Right atrium auricular region (tissue), 2 donors: ENCODE results near the gene SIPA1L3. TPM values are rescaled to one million over a fixed set of nuclear protein-coding genes. Genes with fewer than 3 reads are reported as not detected.

Experiments used
- DNase-seq: peaks from one replicate; pipeline ENCODE4 v3.0.0-alpha.2; 2019; ENCODE audit warnings: low spot score
- H3K27ac ChIP-seq, 2 donors: fragments of 200-600 bp; sonication (generic); 1 replicate in 1 of 2; 2 replicates in 1 of 2; pipeline ENCODE4 v1.5.1; 2016 to 2019
- H3K27me3 ChIP-seq, 2 donors: fragments of 200-600 bp; sonication (generic); one replicate each; pipeline versions ENCODE4 v1.5.1 to v1.6.0; 2017 to 2019
- H3K36me3 ChIP-seq: fragments of 200-600 bp; sonication (generic); one replicate; pipeline ENCODE4 v1.5.1; 2016
- H3K4me1 ChIP-seq, 2 donors: fragments of 200-600 bp; sonication (generic); one replicate each; pipeline versions ENCODE4 v1.5.1 to v1.6.0; 2017 to 2019
- H3K4me3 ChIP-seq, 2 donors: fragments of 200-600 bp; sonication (generic); 1 replicate in 1 of 2; 2 replicates in 1 of 2; pipeline ENCODE4 v1.5.1; 2017 to 2019; ENCODE audit warnings: mild to moderate bottlenecking in 1 of 2, moderate library complexity in 1 of 2
- H3K9me3 ChIP-seq, 2 donors: fragments of 200-600 bp; sonication (generic); one replicate each; pipeline ENCODE4 v1.5.1; 2019
- CTCF ChIP-seq, 2 donors: fragments of 200-600 bp; sonication (generic); IDR thresholded peaks; one replicate each; pipeline ENCODE4 v1.5.1; 2019; ENCODE audit warnings: antibody characterized with exemption in 2 of 2
- total RNA-seq, 2 donors: library from RNA; depleted of rRNA; stranded (reverse); fragments of >200 nt; gene quantifications; one replicate each; pipeline ENCODE4 v1.1.0, GENCODE V29; 2016

SIPA1L3 gene
- total RNA-seq, 2 donors from 2014 or later: 10.7 to 19.6 TPM

GRCh38 chr19:38190061-38190460, 283.1 kb downstream of the SIPA1L3 start:
- Histone ChIP-seq H3K36me3 (no peaks in the 10 kb centered on the region), H3K4me1 (no peaks in the 10 kb centered on the region), H3K4me3 (no peak overlapping the region), H3K27ac (no peak overlapping the region), H3K27me3 (no peaks in the 10 kb centered on the region), H3K9me3 (no peaks in the 10 kb centered on the region)
- DNase-seq: no peak
- no peak for TF ChIP-seq CTCF (IDR thresholded peaks at IDR 0.05)

GRCh38 chr19:38190793-38191192, 283.8 kb downstream of the SIPA1L3 start:
- Histone ChIP-seq H3K4me3 (no peak overlapping the region), H3K27me3 (no peaks in the 10 kb centered on the region), H3K27ac (no peak overlapping the region), H3K36me3 (no peaks in the 10 kb centered on the region), H3K9me3 (no peaks in the 10 kb centered on the region), H3K4me1 (no peaks in the 10 kb centered on the region)
- DNase-seq: no peak
- no peak for TF ChIP-seq CTCF (IDR thresholded peaks at IDR 0.05)

- no peak for DNase-seq
- Histone ChIP-seq H3K9me3 (no peaks in the 10 kb centered on the region), H3K27me3 (no peaks in the 10 kb centered on the region), H3K27ac (no peak overlapping the region), H3K36me3 (no peaks in the 10 kb centered on the region), H3K4me3 (no peak overlapping the region), H3K4me1 (no peaks in the 10 kb centered on the region)
- no peak for TF ChIP-seq CTCF (IDR thresholded peaks at IDR 0.05)
Observed at GRCh38 chr19:38191747-38192146, 284.7 kb downstream of the SIPA1L3 start.

GRCh38 chr19:38193445-38193844, 286.4 kb downstream of the SIPA1L3 start:
- no peaks in the 10 kb centered on the region for H3K9me3 ChIP-seq
- no peaks in the 10 kb centered on the region for H3K27me3 ChIP-seq
- no peak for DNase-seq
- no peak overlapping the region for H3K4me3 ChIP-seq
- no peak for TF ChIP-seq CTCF (IDR thresholded peaks at IDR 0.05)
- H3K4me1 ChIP-seq: no peaks in the 10 kb centered on the region
- no peaks in the 10 kb centered on the region for H3K36me3 ChIP-seq
- H3K27ac ChIP-seq: no peak overlapping the region

GRCh38 chr19:38194061-38194701, 287.2 kb downstream of the SIPA1L3 start:
- no peak for TF ChIP-seq CTCF (IDR thresholded peaks at IDR 0.05)
- Histone ChIP-seq H3K27me3 (no peaks in the 10 kb centered on the region), H3K9me3 (no peaks in the 10 kb centered on the region), H3K4me1 (no peaks in the 10 kb centered on the region), H3K36me3 (no peaks in the 10 kb centered on the region), H3K4me3 (no peak overlapping the region), H3K27ac (no peak overlapping the region)
- DNase-seq: no peak

- no peak overlapping the region for H3K27ac ChIP-seq
- H3K9me3 ChIP-seq: no peaks in the 10 kb centered on the region
- no peak overlapping the region for H3K4me3 ChIP-seq
- no peaks in the 10 kb centered on the region for H3K27me3 ChIP-seq
- no peaks in the 10 kb centered on the region for H3K4me1 ChIP-seq
- no peaks in the 10 kb centered on the region for H3K36me3 ChIP-seq
- no peak for TF ChIP-seq CTCF (IDR thresholded peaks at IDR 0.05)
- no peak for DNase-seq
Observed at GRCh38 chr19:38195237-38195636, 288.2 kb downstream of the SIPA1L3 start.
